Measurements from ENCODE around the gene LRRC43. TPM values are rescaled to one million over a fixed set of nuclear protein-coding genes. Genes with fewer than 3 reads are reported as not detected.

Gene LRRC43
- total RNA-seq, 1 donor from 2014 or later = 1.7 TPM

DNA sequence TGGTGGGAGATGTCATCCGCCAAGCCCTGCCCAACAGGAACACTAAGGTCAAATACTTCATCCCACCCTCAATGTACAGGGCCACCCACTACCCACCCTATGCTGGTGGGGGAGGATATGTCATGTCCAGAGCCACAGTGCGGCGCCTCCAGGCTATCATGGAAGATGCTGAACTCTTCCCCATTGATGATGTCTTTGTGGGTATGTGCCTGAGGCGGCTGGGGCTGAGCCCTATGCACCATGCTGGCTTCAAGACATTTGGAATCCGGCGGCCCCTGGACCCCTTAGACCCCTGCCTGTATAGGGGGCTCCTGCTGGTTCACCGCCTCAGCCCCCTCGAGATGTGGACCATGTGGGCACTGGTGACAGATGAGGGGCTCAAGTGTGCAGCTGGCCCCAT, 24.1 kb downstream of the LRRC43 start:
- TF ChIP-seq, protein P1, sequence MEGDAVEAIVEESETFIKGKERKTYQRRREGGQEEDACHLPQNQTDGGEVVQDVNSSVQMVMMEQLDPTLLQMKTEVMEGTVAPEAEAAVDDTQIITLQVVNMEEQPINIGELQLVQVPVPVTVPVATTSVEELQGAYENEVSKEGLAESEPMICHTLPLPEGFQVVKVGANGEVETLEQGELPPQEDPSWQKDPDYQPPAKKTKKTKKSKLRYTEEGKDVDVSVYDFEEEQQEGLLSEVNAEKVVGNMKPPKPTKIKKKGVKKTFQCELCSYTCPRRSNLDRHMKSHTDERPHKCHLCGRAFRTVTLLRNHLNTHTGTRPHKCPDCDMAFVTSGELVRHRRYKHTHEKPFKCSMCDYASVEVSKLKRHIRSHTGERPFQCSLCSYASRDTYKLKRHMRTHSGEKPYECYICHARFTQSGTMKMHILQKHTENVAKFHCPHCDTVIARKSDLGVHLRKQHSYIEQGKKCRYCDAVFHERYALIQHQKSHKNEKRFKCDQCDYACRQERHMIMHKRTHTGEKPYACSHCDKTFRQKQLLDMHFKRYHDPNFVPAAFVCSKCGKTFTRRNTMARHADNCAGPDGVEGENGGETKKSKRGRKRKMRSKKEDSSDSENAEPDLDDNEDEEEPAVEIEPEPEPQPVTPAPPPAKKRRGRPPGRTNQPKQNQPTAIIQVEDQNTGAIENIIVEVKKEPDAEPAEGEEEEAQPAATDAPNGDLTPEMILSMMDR (conservative IDR thresholded peaks at IDR 0.05) = no peak
- H3K27me3 Mint-ChIP-seq (ENCODE audit: low read depth) = peaks cover 46% of the 10 kb centered on the region
- peaks cover 11% of the 10 kb centered on the region for H3K4me1 Mint-ChIP-seq
- H3K27ac Mint-ChIP-seq (ENCODE audit: unreplicated experiment) = no peak overlapping the region
- H3K36me3 Mint-ChIP-seq (ENCODE audit: low read depth) = peaks cover 8% of the 10 kb centered on the region
- H3K4me3 Mint-ChIP-seq = peak overlapping the region; percentile 66
- no peaks in the 10 kb centered on the region for H3K9me3 Mint-ChIP-seq
- DNase-seq (ENCODE audit: low read depth, low spot score) = no peak

GRCh38 chr12:122207391-122207790, 24.5 kb downstream of the LRRC43 start:
- TF ChIP-seq, protein P1 (conservative IDR thresholded peaks at IDR 0.05) = no peak
- Mint-ChIP-seq H3K4me3 (no peak overlapping the region), H3K9me3 (no peaks in the 10 kb centered on the region), H3K4me1 (peaks cover 10% of the 10 kb centered on the region), H3K27ac (ENCODE audit: unreplicated experiment) (no peak overlapping the region), H3K36me3 (ENCODE audit: low read depth) (peaks cover 12% of the 10 kb centered on the region), H3K27me3 (ENCODE audit: low read depth) (peaks cover 43% of the 10 kb centered on the region)
- DNase-seq (ENCODE audit: low read depth, low spot score) = no peak

GRCh38 chr12:122208073-122208820, 25.3 kb downstream of the LRRC43 start:
- no peaks in the 10 kb centered on the region for H3K9me3 Mint-ChIP-seq
- H3K4me1 Mint-ChIP-seq = peaks cover 7% of the 10 kb centered on the region
- peak overlapping the region; percentile 4 for H3K4me3 Mint-ChIP-seq
- H3K27ac Mint-ChIP-seq (ENCODE audit: unreplicated experiment) = no peak overlapping the region
- H3K36me3 Mint-ChIP-seq (ENCODE audit: low read depth) = peaks cover 12% of the 10 kb centered on the region
- DNase-seq (ENCODE audit: low read depth, low spot score) = no peak
- H3K27me3 Mint-ChIP-seq (ENCODE audit: low read depth) = peaks cover 34% of the 10 kb centered on the region
- TF ChIP-seq, protein P1 (conservative IDR thresholded peaks at IDR 0.05) = no peak

- peaks cover 19% of the 10 kb centered on the region for H3K36me3 Mint-ChIP-seq (ENCODE audit: low read depth)
Measured at GRCh38 chr12:122215771-122216170, 32.8 kb downstream of the LRRC43 start.

GRCh38 chr12:122216445-122216844, 33.5 kb downstream of the LRRC43 start:
- Mint-ChIP-seq H3K27ac (ENCODE audit: unreplicated experiment) (no peak overlapping the region), H3K36me3 (ENCODE audit: low read depth) (peaks cover 17% of the 10 kb centered on the region), H3K27me3 (ENCODE audit: low read depth) (no peaks in the 10 kb centered on the region), H3K4me3 (no peak overlapping the region), H3K9me3 (no peaks in the 10 kb centered on the region), H3K4me1 (no peaks in the 10 kb centered on the region)
- DNase-seq (ENCODE audit: low read depth, low spot score) = no peak
- TF ChIP-seq, protein P1 (conservative IDR thresholded peaks at IDR 0.05) = no peak

More at GRCh38 chr12:122215771-122216170, 32.8 kb downstream of the LRRC43 start:
- Mint-ChIP-seq H3K27ac (ENCODE audit: unreplicated experiment) (no peak overlapping the region), H3K27me3 (ENCODE audit: low read depth) (no peaks in the 10 kb centered on the region), H3K4me3 (no peak overlapping the region), H3K9me3 (no peaks in the 10 kb centered on the region), H3K4me1 (no peaks in the 10 kb centered on the region)
- TF ChIP-seq, protein P1 (conservative IDR thresholded peaks at IDR 0.05) = no peak
- DNase-seq (ENCODE audit: low read depth, low spot score) = no peak

Data from neural crest cell (in vitro differentiated cells).